ENCODE measurements around the gene FAM83D. TPM values are rescaled to one million over a fixed set of nuclear protein-coding genes. Genes with fewer than 3 reads are reported as not detected.

FAM83D gene
- total and polyA plus RNA-seq, 11 donors = 0.11 to 4.7 (median 0.66) TPM; not detected in 1

GRCh38 chr20:38894091-38894847 is 31.9 kb upstream of the FAM83D start:
- DNase-seq (peak in 4 of 5 donors; percentile 39 to 60 (median 48)), ATAC-seq (peak; percentile 28 to 66 (median 64))
- peak in 3 of 12 donors; percentile 13 to 34 (median 28) for TF ChIP-seq CTCF (IDR thresholded peaks at IDR 0.05)
- TF ChIP-seq POLR2A (IDR thresholded peaks at IDR 0.05) = no peak
- 16 to 30% (median 23%) methylated on average over 20 to 30 of the region's 30 CpGs for WGBS, 4 donors
- Histone ChIP-seq H3K4me1 (peaks cover 0 to 16% (median 7%) of the 10 kb centered on the region in 12 donors), H3K36me3 (peaks cover 0 to 17% (median 4%) of the 10 kb centered on the region in 9 donors), H3K27ac (no peak overlapping the region), H3K9me3 (no peaks in the 10 kb centered on the region), H3K27me3 (peaks cover 0 to 7% (median 0%) of the 10 kb centered on the region in 9 donors), H3K4me3 (peak overlapping the region in 1 of 12 donors; percentile 1)
- intact Hi-C loops (cut with DNase I) = loop anchor here in 9 of 10 donors (5.0 to 10.0 kb wide), 8 partner anchors 82 to 249 kb away; partner anchors contain the start of gene PPP1R16B (in 5 of the 9)

GRCh38 chr20:38895098-38895949 is 30.9 kb upstream of the FAM83D start:
- Histone ChIP-seq H3K4me1 (peaks cover 0 to 16% (median 7%) of the 10 kb centered on the region in 12 donors), H3K27me3 (peaks cover 0 to 7% (median 0%) of the 10 kb centered on the region in 9 donors), H3K27ac (no peak overlapping the region), H3K36me3 (peaks cover 0 to 12% (median 4%) of the 10 kb centered on the region in 9 donors), H3K9me3 (no peaks in the 10 kb centered on the region), H3K4me3 (no peak overlapping the region)
- ATAC-seq = no peak
- 78 to 83% (median 80%) methylated on average over 9 of the region's 9 CpGs for WGBS, 4 donors
- TF ChIP-seq CTCF (IDR thresholded peaks at IDR 0.05) = no peak
- TF ChIP-seq POLR2A (IDR thresholded peaks at IDR 0.05) = no peak
- intact Hi-C loops (cut with DNase I) = loop anchor here in 3 of 10 donors (10.0 kb wide), 3 partner anchors 91 to 251 kb away; partner anchors contain the start of gene PPP1R16B (in 1 of the 3)
- no peak for DNase-seq

GRCh38 chr20:38896009-38896594 is 30.1 kb upstream of the FAM83D start:
- H3K4me1 ChIP-seq = peaks cover 0 to 16% (median 7%) of the 10 kb centered on the region in 12 donors
- peaks cover 0 to 13% (median 4%) of the 10 kb centered on the region in 9 donors for H3K36me3 ChIP-seq
- H3K4me3 ChIP-seq = no peak overlapping the region
- no peak for ATAC-seq
- DNase-seq = no peak
- intact Hi-C loops (cut with DNase I) = loop anchor here in 3 of 10 donors (10.0 kb wide), 3 partner anchors 91 to 251 kb away; partner anchors contain the start of gene PPP1R16B (in 1 of the 3)
- TF ChIP-seq POLR2A (IDR thresholded peaks at IDR 0.05) (no peak), CTCF (IDR thresholded peaks at IDR 0.05) (no peak)
- H3K9me3 ChIP-seq = no peaks in the 10 kb centered on the region
- peaks cover 0 to 7% (median 0%) of the 10 kb centered on the region in 9 donors for H3K27me3 ChIP-seq
- no peak overlapping the region for H3K27ac ChIP-seq

Measured in heart left ventricle (tissue), 16 donors.